GM04504 (cell line): ENCODE measurements around the gene LRMDA.

Experiments
- DNase-seq: peaks from one replicate; pipeline ENCODE4 v3.0.0-alpha.2; 2012; ENCODE audit warnings: low read depth

The LRMDA gene

DNA sequence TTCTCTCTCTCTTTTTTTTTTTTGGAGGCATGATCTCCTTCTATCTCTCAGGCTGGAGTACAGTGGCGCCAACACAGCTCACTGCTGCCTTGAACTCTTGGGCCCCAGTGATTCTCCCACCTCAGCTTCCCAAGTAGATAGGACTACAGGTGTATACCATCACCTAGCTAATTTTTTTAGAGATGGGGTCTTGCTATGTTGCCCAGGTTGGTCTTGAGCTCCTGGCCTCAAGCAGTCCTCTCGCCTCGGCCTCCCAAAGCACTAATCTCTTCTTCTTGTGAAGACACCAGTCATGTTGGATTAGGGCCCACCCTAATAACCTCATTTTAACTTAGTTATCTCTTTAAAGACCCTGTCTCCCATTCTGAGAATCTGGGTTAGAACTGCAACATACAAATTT lies 45.6 kb downstream of the LRMDA start:
- DNase-seq: no peak

DNA sequence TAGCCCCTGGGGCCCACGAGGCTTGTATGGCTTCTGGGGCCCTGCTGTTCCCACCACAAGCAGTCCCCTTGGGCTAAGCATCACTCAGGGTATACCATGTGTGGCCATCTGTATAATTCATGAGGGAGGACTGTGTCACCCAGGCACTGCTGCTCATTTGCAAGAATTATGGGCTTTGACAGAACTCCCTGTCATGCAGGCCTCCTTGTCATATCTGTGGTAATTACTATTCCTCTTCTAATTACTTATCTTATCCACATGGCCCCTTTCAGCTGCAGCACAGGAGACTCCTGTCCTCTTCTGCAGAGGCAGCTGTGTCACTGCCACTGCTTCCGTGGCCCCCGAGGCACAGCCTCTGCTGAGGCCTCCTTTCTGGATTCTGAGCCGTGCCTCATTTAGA lies 46.3 kb downstream of the LRMDA start:
- no peak for DNase-seq

DNA sequence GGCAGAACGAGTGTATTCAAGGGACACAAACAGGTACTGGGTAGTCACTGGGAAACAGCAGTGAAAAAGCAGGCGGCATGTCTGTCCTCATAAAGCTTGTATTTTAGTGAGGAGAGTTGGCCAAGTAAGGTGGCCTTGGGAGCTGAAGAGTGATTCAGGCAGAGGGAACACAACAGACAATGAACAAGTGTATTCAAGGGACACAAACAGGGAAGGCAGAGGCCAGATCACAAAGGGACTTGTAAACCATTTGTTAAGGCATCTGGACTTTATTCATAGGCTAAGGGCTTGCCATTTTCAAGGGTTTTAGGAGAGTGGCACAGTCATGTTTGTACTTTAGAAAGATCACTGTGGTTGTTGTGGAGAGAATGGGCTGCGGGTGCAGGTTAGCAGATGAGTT lies 49.0 kb downstream of the LRMDA start:
- no peak for DNase-seq

DNA sequence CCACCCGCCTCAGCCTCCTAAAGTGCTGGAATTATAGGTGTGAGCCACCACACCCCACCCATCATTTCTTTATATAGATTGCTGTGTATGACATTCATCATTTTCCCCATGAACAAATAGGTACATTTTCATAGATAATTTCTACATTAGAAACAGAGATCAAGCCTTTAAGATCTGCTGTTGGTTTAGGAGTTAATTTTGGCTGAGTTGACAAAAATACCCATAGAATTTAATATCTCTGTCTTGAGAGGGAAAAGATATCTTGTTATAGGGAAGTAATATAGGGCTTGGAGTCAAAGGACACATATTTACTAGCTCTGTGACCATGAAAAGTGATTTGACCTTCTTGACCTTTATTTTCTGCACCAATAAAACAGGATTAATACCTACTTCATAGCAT lies 51.8 kb downstream of the LRMDA start:
- DNase-seq: no peak

DNA sequence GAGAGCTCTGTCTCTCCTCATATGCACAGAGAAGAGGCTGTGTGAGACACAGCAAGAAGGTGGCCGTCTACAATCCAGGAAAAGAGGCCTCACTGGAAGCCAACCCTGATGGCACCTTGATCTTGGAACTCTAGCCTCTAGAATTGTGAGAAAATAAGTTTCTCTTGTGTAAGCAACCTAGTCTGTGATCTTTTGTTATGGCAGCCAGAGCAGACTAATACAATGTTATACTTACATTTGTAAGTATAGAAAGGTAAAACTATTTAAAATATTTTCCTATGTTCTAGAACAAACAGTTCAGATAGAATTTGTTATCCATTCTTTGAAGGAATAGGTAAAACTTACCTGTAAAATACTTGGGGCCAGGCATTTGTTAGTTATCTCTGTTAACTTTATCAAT lies 53.3 kb downstream of the LRMDA start:
- no peak for DNase-seq

DNA sequence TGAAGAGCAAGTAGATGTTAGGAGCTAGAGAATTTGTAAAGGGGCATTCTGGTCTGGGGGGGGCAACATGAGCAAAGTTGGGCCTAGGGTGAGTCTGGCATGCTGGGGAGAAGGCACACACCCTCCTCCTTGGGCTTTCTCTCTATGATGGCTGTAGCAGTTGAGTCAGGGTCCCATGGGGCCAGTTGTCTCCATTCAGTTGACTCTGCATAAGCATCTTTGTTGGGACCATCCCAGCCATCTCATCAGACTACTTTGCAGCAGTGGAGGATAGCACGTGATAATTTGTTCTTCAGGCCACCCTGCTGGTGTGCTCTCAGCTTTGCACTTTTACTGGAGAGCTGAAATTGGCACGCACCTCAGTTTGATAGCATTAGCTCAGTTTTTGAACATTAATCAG lies 55.2 kb downstream of the LRMDA start:
- DNase-seq: no peak

DNA sequence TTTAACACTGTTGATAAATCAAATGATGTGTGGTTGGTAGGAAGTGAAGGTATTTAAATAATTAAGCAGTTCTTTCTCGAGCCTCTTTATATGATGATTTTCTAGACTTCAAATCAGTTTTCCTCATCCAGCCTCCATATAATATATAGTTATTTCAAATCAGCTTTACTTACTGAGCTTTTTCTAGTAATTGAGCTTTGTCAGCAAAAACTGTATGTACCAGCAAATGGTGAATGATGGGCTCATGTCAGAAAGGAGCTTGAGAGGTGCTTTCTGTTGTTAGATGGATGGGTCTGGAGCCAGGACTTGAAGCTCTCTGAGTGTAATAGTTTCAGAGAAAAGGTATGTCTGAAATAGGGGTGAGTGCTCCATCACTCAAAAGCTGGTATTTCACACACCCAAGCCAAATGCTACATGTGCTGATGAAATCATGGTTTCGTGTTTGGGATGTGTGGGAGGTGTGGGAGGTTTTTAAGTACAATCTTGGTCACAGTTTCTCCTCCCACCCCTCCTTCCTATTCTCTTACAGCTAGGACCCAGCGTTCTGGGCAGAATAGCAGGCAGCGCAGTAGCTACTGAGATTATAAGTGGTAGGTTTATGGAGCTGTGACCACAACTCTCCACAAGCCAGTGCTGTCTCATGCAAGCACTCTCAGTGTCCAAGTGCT lies 55.8 kb downstream of the LRMDA start:
- DNase-seq: no peak

DNA sequence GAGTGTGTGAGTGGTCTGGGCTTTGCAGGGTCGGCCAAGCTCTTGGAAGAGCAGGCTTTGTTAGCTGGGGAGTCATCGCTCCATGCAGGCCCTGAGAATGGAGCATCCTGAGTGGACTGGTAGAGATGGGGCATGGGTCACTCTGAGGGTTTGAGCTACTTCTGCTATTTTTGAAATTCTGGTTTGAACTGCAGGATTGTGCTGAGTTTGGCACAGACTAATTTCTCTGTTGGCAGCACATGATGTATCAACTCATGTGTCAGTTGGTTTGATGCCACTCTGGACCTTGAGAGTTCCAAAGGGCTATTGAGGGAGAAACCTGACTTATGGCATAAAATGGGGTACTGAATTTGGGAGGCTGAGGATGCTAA lies 56.3 kb downstream of the LRMDA start:
- no peak for DNase-seq

DNA sequence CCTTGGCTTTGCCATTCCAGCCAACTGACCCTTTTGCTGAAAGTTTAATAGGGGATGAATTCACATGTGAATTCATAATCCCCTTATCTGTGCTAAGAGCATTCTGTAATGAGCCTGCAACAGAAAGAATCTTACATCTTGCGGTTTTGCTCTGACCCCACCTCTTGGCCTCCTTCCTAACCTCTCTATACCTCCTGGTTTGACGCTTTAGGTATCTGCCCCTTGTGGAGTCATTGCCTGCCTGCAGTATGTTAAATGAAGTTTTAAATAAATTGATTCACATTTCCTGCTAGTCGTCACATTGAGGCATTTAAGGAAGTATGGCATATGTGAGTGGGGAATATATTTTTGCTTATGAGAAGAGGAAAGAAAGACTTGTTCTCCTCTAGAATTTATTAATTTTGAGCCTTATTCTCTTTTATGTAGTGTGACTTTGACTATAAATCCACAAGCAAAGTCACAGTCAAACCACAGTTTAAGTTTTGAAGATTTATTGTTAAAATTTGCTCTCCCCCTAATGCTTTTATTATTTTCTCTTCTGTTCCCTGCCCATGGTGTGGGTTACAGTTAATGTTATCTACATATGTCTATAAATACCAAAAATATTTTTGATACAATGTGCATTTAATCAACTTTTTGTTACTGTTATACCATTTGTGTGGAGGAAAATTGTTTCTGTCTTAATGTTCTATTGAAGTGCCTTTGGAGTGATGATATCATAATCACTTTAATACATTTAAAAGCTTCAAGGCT lies 60.9 kb downstream of the LRMDA start:
- DNase-seq: no peak

DNA sequence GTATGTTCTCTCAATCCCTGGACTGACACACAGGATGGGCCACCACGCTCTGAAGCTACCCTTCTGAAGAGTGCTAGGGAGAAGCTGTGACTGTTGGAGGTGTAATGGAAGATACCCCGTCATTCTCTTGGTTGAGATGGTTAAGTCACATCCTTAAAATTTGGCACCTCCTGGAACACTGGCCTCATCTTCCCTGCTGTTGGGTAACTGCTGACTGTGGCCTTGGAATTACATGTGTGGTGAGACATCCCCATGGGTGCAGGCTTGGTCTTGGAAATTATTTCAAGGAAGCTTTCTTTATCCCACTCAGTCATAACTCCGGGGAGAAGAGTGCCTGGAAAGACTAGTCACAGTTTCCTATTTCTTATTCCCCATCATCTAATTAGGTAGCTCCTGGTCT lies 62.0 kb downstream of the LRMDA start:
- DNase-seq: no peak

DNA sequence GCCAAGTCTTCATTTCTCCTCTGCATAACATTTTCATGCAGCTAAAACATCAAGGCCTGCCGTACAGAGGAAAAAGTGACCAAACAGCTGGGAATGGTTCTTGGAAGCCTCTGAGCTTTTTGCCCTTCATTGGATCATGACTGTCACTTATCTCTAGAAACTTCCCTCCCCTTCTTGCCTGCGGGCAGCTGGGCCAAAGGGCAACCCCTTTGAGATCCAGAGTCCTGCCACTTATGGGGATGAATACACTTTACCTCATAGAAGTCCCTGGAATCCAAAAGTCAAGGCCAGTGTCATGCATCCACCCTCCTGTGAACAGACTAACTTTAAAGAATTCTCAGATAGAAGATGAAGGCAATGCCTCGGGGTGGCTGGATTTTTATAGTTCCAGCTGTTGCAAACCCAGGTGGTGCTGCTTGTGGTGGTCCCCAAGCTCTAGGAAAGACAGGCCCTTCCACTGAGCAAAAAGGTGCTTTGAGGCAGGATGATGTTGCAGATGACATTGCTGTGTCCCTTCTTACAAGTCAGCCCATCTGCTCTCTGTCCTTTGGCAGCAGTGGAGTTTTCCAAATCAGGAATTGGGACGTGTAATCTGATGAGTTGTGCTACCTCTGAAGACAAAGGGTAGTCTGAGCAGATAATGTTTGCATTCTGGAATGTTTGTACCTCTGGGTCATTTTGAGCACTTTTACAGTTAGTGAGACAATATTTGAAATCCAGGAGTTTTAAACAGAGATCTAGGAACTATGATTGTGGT lies 64.2 kb downstream of the LRMDA start:
- no peak for DNase-seq

DNA sequence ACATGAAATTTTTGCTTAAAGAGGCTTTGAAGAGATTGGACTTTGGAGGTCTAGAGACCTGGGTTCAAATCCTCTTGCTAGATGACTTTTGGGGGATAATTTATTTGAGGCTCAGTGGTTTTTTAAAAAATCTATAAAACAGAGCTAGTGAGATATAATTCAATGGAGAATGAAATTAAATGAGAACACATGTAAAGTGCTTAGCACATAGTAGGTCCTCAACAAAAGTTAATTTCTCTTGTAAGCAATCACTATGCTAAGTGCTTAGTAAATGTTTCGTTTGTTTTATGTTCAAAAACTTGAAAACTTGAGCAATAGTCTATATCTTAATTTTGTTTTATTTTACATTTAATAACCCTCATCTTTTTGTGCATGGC lies 64.8 kb downstream of the LRMDA start:
- DNase-seq: no peak

DNA sequence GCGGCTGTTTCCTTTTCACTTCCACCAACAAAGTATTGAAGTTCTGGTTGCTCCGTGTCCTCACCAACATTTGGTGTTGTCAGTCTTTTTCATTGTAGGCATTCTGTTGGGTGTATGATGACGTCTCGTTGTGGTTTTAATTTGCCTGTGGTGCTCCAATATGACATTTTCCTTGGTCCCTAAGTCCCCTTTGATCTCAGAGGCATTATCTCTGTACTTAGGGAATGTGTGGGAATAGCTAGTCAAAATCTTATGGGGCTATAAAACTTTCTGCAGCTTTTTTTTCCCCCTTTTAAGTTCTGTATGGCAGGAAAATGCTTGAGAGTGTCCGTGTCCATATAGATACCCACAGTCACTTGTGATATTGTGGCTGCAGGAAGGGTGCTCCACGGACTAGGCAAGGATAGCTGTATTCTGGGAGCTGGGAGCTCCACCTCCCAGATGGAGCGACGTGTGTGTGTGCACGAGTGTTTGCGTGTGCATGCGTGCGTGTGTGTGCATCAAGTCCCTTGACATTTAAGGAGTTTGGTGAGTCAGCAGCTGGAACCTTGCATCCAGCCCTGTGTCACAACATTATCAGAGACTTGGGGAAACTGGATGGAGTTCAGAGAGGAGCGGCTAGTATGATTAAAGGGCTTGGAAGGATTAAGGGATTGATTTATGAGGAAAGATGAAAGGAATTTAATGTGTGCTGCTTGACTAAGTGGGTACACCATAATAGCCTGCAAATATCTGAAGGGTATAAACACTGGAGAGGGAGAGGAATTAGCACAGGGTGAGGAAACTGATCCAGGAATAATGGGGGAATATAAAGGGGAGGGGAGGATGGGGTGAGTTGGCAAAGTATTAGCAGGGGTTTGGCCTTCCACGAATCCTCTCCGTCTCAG lies 66.8 kb downstream of the LRMDA start:
- DNase-seq: peak; percentile 40

DNA sequence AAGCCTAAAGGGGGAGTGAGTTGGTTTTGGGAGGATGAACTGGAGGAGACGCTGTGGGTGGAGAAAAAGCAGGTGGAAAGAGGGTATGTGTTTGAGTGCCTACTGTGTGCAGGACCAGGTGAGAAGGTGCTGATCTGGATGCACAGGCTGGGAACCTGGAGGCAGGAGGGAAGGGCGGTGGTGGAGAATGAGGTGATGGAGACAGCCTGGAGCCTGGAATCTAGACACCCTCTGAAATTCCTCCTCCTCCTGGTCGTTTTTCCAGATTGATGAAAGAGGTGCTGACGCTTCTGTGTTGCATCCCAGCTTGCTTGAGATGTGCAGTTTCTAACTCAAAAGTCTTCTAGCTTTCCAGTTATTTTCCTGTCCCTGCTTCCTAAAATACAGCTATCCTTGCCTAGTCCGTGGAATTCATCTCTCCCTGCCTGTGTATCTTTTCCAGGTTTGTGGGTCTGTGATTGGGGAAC lies 67.5 kb downstream of the LRMDA start:
- no peak for DNase-seq

DNA sequence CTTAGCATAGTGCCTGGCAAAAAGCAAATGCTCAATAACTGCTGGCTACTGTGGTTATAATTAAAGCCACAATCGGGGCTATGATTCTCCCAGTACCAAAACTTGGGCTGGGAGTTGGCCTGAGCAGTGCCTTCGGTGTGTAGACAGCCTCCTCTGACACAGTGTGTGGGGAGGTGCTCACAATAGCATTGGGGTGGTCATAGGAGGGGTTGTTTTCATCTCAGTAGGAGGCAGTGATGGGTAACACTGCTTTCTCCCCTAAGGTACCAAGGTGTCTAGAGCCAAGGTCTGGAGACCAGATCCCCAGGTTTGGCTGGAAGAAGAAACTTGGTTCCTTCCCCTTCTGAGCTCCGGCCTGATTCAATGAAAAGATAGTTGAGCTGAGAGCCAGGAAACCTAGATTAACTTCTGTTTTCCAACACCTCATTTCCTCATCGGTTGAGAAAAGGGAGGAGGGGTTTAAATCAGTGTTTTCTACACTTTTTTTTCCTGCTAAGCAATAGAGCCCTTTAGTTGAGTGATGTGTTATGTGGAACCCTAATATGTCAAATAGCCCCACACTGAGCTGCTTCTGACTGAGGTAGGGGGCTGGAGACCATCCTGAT lies 68.2 kb downstream of the LRMDA start:
- DNase-seq: no peak

DNA sequence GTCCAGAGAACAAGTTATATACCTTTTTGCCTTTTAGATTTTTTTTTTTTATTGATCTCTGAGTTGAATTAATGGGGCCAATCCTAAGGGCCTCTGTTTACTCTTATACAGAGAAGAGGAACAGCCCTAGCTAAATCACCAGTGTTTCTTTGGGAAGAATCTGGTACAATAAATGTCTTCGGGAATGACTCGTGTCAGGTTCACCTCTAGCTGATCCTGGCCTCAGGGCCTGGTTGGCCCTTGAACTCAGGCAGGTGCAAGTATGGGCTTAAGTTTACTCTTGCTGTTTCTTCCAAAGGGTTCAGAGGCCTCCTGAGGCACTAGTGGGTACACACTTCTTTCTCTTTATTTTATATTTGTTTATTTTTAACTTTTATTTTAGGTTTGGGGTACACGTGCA lies 71.0 kb downstream of the LRMDA start:
- no peak for DNase-seq

DNA sequence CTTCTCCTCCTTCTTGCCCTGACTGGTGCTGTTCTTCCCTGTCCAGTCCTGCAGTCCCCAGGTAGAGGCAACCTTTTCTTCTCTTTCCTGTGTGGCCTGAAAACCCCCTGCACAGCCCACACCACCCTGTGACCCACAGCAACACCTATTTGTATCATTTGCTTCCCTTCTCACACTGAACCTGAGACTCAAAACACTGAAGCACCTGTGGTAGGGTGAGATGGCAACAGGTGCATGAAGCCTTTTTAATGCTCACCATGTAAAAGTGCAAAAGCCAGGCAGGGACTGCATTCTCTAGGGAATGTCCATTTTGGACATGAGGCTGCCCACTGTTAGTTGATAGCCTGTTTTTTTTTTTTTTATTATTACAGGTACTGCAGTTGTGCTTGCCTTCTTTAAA lies 71.4 kb downstream of the LRMDA start:
- DNase-seq: no peak

DNA sequence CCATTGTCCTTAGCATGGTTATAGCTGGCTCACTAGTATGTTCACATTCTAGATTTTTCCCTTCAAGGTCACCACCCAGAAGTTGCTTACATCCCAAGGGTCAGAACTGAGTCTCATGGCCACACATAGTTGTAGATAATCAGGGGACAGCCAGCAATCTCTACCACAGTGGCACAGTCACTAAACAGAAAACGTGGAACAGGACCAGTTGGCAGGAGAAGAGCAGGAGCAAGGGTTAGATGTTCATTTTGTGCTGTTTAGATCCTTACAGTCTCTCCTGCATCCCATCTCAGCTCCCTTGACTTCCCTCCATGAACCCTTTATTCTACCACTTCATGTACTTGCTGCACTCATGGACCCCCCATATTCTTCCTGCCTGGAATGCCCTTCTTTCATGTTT lies 73.9 kb downstream of the LRMDA start:
- DNase-seq: no peak

DNA sequence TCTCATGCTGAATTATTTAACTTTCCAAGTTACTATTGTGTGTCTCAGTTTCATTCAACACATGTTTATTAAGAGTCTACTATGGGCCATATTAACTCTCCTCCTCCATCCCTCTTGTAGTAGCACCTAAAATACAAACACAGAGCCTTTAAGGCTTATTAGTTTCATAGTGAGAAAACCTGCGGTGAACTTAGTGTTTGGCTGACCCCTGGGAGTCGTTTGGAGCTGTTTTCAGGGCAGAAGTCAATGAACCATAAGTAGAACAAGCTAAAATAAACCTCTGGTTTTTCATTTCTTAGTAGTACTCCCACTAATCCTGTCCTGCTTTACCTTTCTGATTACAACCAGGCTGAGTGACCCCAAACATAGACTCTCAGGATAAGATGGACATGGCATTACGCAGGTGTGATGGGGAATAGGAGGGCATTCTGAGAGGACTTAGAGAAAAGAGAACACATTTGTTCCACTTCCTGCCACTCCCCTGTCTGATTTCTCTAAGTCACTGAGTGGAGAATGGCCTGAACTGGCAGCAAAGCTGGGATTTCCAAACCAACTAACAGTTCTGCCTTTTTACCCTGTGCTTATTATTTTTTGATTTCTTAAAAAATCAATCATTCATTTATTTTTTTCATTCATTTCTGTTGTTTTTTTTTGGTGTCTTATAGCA lies 74.5 kb downstream of the LRMDA start:
- DNase-seq: no peak

DNA sequence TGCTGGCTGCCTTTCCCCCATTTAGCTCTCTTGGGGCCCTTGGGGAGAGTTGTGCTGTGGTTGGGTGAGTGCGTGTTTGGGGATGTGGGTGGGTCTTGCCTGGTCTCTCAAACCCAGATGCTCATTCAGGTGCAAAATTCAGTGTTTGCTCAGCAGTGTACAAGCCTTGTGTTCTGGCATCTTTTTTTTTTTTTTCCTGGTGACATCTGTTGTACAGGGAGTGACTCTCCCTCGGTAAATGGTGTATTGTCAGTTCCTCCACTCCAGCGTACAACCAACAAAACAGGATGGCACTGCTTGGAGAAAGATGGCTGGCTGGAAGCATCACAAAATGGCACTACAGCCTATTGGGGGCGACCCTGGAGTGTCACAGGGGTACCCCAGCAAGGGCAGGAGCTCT lies 75.5 kb downstream of the LRMDA start:
- no peak for DNase-seq

DNA sequence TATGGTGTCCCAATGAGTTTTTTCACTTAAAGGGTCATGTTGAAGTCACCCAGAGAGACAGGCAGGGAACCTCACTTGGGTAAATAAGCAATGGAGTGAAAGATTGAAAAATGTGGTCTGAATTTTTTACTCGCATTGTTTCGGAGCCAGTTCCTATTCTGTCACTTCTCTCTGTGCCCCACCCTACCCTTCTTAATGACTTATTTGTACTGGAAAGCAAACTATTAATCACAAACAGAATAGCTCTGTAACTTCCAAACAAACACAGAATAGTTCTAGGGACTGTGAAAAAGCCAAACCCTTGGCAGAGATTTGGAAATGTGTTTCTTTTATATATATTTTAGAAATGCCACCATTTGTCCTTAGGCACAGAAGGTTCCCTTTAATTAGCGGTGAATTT lies 76.0 kb downstream of the LRMDA start:
- no peak for DNase-seq
